GM10248 (cell line): Measurements from ENCODE around the gene ACER1.
"Not testable (repeated sequence)": the region's sequence is repeated elsewhere in the genome, so short reads cannot be mapped to it uniquely, and the experiment has no call there.

Experiments used
- CTCF ChIA-PET: fragments of 300-600 bp; sonication (Branson Sonifier 250); formaldehyde crosslinking; extraction: SDS; loops from one replicate; lab custom pipeline; 2021; ENCODE audit warnings: antibody characterized with exemption; lab: Yijun Ruan, JAX
- POLR2A ChIA-PET: fragments of 350-650 bp; sonication (Branson Sonifier 250); formaldehyde crosslinking; extraction: SDS; loops from one replicate; lab custom pipeline; 2020; ENCODE audit warnings: antibody characterized with exemption; lab: Yijun Ruan, JAX
- DNase-seq: peaks from one replicate; pipeline ENCODE4 v3.0.0; 2012; ENCODE audit errors: extremely low spot score
- TF ChIP-seq, protein P1 (sequence below): IDR thresholded peaks from 2 replicates; pipeline ENCODE4 v1.5.1; 2012; ENCODE audit warnings: mild to moderate bottlenecking, low read depth; ENCODE audit errors: extremely low read depth, missing control alignments, control extremely low read depth

The ACER1 gene

DNA sequence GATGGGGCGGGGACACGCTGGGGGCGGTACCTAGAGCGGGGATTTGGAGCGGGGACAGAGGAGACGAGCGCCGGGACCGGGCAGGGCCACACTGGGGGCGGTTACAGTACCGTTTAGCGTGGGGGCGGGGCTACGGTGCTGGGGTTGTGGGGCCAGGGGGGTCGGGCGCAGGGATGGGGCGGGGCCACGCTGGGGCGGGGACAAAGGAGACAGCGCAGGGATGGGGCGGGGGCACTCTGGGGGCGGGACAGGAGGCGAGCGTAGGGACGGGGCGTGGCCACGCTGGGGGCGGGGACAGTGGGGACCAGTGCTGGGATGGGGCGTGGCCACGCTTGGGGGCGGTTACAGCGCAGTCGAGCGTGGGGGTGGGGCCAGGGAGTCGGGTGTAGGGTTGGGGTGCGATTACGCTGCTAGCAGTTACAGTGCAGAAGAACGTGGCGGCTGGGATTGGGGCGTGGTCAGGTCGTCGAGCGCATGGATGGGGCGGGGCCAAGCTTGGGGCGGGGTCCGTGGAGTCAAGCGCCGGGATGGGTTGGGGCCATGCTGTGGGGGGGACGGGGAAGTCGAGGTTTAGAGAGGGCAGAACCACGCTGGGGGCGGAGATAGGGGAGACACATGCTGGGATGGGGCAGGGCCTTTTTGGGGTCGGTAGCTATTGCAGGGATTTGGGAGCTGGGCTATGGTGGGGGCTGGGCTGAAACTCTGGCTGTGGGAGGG is 39.8 kb upstream of the ACER1 start:
- ChIA-PET POLR2A (interaction anchor here (0.5 to 1.9 kb wide), 12 partner anchors 11 to 1365 kb away, joined by 3 to 16 read pairs (median 4); partner anchors contain the start of genes CLPP and TNFSF9), CTCF (interaction anchor here (0.9 to 1.1 kb wide), 4 partner anchors 52 to 363 kb away, joined by 3 to 5 read pairs (median 3); partner anchors contain the start of gene KHSRP)
- TF ChIP-seq, protein P1, sequence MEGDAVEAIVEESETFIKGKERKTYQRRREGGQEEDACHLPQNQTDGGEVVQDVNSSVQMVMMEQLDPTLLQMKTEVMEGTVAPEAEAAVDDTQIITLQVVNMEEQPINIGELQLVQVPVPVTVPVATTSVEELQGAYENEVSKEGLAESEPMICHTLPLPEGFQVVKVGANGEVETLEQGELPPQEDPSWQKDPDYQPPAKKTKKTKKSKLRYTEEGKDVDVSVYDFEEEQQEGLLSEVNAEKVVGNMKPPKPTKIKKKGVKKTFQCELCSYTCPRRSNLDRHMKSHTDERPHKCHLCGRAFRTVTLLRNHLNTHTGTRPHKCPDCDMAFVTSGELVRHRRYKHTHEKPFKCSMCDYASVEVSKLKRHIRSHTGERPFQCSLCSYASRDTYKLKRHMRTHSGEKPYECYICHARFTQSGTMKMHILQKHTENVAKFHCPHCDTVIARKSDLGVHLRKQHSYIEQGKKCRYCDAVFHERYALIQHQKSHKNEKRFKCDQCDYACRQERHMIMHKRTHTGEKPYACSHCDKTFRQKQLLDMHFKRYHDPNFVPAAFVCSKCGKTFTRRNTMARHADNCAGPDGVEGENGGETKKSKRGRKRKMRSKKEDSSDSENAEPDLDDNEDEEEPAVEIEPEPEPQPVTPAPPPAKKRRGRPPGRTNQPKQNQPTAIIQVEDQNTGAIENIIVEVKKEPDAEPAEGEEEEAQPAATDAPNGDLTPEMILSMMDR = no peak
- peak; percentile 98 for DNase-seq

GRCh38 chr19:6372594-6373095 is 39.2 kb upstream of the ACER1 start, which contains the start of gene ALKBH7:
Gene ALKBH7, plus strand, starts transcription at chr19:6372794. Its CDS starts 27 bp downstream, at chr19:6372821.
- TF ChIP-seq, protein P1 = no peak
- peak; percentile 94 for DNase-seq
- ChIA-PET POLR2A (interaction anchor here (0.5 to 1.9 kb wide), 17 partner anchors 10 to 1364 kb away, joined by 3 to 16 read pairs (median 4); partner anchors contain the start of genes CLPP, KHSRP and TNFSF9), CTCF (interaction anchor here (0.9 to 1.1 kb wide), 4 partner anchors 40 to 363 kb away, joined by 3 to 5 read pairs (median 3); partner anchors contain the start of gene KHSRP)

DNA sequence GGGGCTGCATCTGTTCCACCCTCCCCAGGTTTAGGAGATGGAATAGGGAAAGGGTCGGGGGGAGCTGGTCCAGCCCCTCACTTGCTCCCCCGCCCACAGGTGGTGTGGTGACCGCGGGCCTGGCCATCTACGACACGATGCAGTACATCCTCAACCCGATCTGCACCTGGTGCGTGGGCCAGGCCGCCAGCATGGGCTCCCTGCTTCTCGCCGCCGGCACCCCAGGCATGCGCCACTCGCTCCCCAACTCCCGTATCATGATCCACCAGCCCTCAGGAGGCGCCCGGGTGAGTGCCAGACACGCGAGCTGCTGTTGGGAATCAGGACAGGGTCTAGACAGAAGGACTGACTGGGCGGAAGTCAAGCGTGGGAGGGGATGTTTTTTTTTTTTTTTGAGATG is 30.9 kb upstream of the ACER1 start:
- DNase-seq = no peak
- ChIA-PET POLR2A (interaction anchor here (0.7 kb wide), 1 partner anchor 155 kb away, joined by 6 read pairs; no protein-coding TSS in a partner anchor), CTCF (interaction anchor here (0.9 kb wide), 1 partner anchor 316 kb away, joined by 3 read pairs; no protein-coding TSS in a partner anchor)

GRCh38 chr19:6362351-6362801 is 29.0 kb upstream of the ACER1 start:
- POLR2A ChIA-PET = interaction anchor here (1.5 to 2.9 kb wide), 2 partner anchors 8 to 10 kb away, joined by 4 to 13 read pairs; partner anchors contain the start of gene ALKBH7
- DNase-seq = no peak
- TF ChIP-seq, protein P1 = no peak
- CTCF ChIA-PET = interaction anchor here (0.9 kb wide), 1 partner anchor 144 kb away, joined by 3 read pairs; no protein-coding TSS in a partner anchor

More for the DNA sequence above, 30.9 kb upstream of the ACER1 start:
- TF ChIP-seq, protein P1 = no peak

DNA sequence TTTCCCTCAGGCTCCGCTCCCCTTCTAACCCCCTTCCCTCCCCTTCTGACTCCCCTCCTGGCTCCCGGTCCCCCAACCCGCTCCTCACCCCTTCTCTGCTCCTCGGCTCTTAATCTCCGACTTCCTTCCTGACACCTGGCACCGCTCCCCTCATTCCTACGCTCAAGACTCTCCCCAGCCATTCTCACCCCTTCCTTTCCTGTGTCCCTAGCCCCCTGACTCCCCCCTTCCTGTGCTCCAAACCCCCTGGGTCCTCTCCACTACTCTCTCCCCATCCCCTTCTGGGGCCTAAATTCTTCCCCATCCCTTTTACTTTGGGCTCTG is 28.6 kb upstream of the ACER1 start:
- POLR2A ChIA-PET = interaction anchor here (1.5 to 2.9 kb wide), 2 partner anchors 9 to 10 kb away, joined by 4 to 13 read pairs; partner anchors contain the start of gene ALKBH7
- CTCF ChIA-PET = no interaction called here
- TF ChIP-seq, protein P1 = no peak
- no peak for DNase-seq

DNA sequence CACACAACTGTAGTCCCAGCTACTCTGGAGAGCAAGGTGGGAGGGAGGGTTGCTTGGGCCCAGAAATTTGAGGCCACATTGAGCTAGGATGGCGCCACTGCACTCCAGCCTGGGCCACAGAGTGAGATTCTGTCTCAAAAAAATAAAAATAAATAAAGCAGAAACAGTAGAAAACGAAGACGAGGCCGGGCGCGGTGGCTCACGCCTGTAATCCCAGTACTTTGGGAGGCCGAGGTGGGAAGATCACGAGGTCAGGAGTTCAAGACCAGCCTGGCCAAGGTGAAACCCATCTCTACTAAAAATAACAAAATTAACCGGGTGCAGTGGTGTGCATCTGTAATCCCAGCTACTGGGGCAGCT is 27.4 kb upstream of the ACER1 start:
- ChIA-PET POLR2A (interaction anchor here (0.6 to 2.9 kb wide), 3 partner anchors 10 to 163 kb away, joined by 4 to 13 read pairs (median 9); partner anchors contain the start of gene ALKBH7), CTCF (interaction anchor here (1.0 to 1.3 kb wide), 3 partner anchors 9 to 158 kb away, joined by 3 to 4 read pairs (median 3); no protein-coding TSS in a partner anchor)
- not testable (repeated sequence) for DNase-seq

DNA sequence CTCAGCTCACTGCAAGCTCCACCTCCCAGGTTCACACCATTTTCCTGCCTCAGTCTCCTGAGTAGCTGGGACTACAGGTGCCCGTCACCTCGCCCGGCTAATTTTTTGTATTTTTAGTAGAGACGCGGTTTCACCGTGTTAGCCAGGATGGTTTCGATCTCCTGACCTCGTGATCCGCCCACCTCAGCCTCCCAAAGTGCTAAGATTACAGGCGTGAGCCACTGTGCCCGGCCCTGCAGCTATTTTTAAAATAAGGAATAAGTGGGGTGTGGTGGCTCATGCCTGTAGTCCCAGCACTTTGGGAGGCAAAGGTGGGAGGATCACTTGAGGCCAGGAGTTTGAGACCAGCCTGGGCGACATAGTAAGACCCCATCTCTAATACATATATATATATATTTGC is 27.0 kb upstream of the ACER1 start:
- POLR2A ChIA-PET, DNase-seq: not testable (repeated sequence)
- CTCF ChIA-PET = interaction anchor here (1.2 to 1.3 kb wide), 2 partner anchors 8 to 10 kb away, joined by 3 to 4 read pairs; no protein-coding TSS in a partner anchor
